Esophagus squamous epithelium (tissue), 5 donors: ENCODE results near the gene PRODH. TPM values are rescaled to one million over a fixed set of nuclear protein-coding genes. Genes with fewer than 3 reads are reported as not detected.
A peak's percentile ranks its signal among the peaks of the same experiment; 100 is the strongest.
"Not testable (repeated sequence)": the region's sequence is repeated elsewhere in the genome, so short reads cannot be mapped to it uniquely, and the experiment has no call there.

ENCODE experiments used
- DNase-seq: peaks from one replicate; lab custom pipeline; 2025; lab: John Stamatoyannopoulos, UW
- H3K27ac ChIP-seq, 4 donors: fragments of 200-600 bp; sonication (generic); one replicate each; pipeline ENCODE4 v1.5.1; 2016 to 2019; ENCODE audit warnings: mild to moderate bottlenecking in 1 of 4
- H3K27me3 ChIP-seq, 4 donors: fragments of 200-600 bp; sonication (generic); 1 replicate in 3 of 4; 2 replicates in 1 of 4; pipeline versions ENCODE4 v1.5.1 to v1.6.0; 2017 to 2021; ENCODE audit warnings: antibody characterized with exemption in 1 of 4
- H3K36me3 ChIP-seq, 3 donors: fragments of 200-600 bp; sonication (generic); one replicate each; pipeline ENCODE4 v1.5.1; 2016 to 2019
- H3K4me1 ChIP-seq, 3 donors: fragments of 200-600 bp; sonication (generic); one replicate each; pipeline ENCODE4 v1.5.1; 2017 to 2019
- H3K4me3 ChIP-seq, 4 donors: fragments of 200-600 bp; sonication (generic); 1 replicate in 3 of 4; 2 replicates in 1 of 4; pipeline ENCODE4 v1.5.1; 2016 to 2019; ENCODE audit warnings: mild to moderate bottlenecking in 2 of 4, moderate library complexity in 1 of 4
- H3K9me3 ChIP-seq, 3 donors: fragments of 200-600 bp; sonication (generic); one replicate each; pipeline ENCODE4 v1.5.1; 2016 to 2019
- POLR2A ChIP-seq, 4 donors: fragments of 450-650 bp; IDR thresholded peaks; one replicate each; pipeline ENCODE4 v1.6.1; 2017; ENCODE audit warnings: antibody characterized with exemption in 4 of 4, mild to moderate bottlenecking in 4 of 4, moderate library complexity in 3 of 4
- WGBS, 2 donors: methylation state at CpG; one replicate each; pipeline ENCODE4 v1.1.5; 2018; 5-methylcytosine and 5-hydroxymethylcytosine counted together
- intact Hi-C: fragments of 100-400 bp; cut with DNase I; formaldehyde crosslinking; loops from one replicate; pipeline ENCODE4 v1.15.0; 2022
- total RNA-seq, 4 donors: library from RNA; depleted of rRNA; stranded (reverse); fragments of >200 nt; gene quantifications; one replicate each; pipeline ENCODE4 v1.1.0, GENCODE V29; 2016
- TF ChIP-seq, protein P1 (sequence below), 6 experiments: fragments of 450-650 bp in 4 of 6; fragments of 200-600 bp in 2 of 6; sonication (generic) in 2 of 6; IDR thresholded peaks; one replicate each; pipeline ENCODE4 v1.5.1; 2016 to 2019; ENCODE audit warnings: antibody characterized with exemption in 6 of 6, mild to moderate bottlenecking in 4 of 6, moderate library complexity in 4 of 6
- donor health status: DM: yes; HTN: yes; CAD: no.

Gene PRODH
- total RNA-seq, 4 donors from 2014 or later: 3.0 to 14.7 (median 8.0) TPM

DNA sequence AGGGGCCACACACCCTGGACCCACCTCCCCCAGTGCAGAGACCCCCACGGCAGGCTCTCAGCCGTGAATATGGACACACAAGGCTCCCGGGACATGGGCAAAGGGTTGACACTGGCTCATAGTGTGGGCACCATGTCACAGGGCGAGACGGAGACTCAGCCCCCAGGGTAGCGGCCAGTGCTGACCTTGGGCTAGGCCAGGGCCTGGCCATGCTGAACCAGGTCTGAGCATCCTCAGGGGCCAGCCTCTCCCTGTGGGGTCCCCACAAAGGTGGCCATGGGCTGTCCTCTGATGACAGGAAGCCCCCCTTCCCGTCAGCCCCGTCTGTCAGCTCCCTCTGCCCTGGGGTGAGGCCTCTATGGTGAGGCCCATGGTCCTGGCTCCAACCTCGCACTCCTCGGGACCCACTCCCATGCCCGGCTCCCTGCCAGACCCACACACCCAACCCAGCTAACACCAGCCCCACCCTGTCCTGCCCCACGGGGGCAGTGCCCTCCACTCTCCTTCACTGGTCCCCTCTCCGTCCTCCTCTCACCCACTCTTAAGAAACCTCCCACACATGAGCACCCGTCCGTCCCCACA is 19.0 kb upstream of the PRODH start:
- WGBS, 2 donors: 45 to 65% methylated on average over 5 to 9 of the region's 15 CpGs
- Histone ChIP-seq H3K36me3 (no peaks in the 10 kb centered on the region), H3K27ac (no peak overlapping the region), H3K27me3 (peaks cover 0 to 70% (median 0%) of the 10 kb centered on the region in 4 donors), H3K9me3 (no peaks in the 10 kb centered on the region), H3K4me3 (no peak overlapping the region), H3K4me1 (no peaks in the 10 kb centered on the region)
- TF ChIP-seq POLR2A (IDR thresholded peaks at IDR 0.05): no peak
- TF ChIP-seq, protein P1, sequence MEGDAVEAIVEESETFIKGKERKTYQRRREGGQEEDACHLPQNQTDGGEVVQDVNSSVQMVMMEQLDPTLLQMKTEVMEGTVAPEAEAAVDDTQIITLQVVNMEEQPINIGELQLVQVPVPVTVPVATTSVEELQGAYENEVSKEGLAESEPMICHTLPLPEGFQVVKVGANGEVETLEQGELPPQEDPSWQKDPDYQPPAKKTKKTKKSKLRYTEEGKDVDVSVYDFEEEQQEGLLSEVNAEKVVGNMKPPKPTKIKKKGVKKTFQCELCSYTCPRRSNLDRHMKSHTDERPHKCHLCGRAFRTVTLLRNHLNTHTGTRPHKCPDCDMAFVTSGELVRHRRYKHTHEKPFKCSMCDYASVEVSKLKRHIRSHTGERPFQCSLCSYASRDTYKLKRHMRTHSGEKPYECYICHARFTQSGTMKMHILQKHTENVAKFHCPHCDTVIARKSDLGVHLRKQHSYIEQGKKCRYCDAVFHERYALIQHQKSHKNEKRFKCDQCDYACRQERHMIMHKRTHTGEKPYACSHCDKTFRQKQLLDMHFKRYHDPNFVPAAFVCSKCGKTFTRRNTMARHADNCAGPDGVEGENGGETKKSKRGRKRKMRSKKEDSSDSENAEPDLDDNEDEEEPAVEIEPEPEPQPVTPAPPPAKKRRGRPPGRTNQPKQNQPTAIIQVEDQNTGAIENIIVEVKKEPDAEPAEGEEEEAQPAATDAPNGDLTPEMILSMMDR (IDR thresholded peaks at IDR 0.05): no peak
- DNase-seq: no peak
- intact Hi-C loops: no loop called here

DNA sequence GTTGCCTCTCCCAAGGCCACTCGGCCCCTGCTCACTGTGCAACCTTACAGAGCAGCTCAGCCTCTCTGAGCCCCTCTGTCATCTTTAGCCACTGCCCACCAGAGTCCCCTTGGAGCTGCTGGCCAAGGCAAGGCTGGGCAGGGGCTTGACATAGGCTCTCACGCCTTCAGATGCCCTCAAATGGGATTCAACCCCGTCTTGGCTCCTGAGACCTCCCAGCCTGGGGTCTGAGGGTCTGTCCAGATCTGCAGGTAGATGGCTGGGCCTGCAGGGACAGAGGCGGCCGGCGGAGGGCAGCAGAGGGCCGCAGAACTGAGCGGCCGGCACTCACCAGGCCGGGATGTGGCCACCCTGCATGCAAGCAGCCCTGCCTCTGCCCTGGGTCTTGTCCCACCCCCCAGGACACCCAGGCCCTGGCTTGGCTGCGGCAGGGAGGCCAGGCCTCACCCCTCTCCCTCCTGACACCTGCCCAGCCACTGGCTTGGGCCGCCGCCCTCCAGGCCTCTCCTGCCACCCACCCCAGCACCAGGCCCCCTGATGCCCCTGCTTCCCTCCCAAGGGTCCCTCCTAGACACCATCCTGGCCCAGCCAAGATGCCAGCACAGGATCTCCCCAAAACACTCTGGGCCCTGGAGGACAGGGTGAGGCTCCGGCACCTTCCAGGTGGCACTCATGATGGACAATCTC is 18.4 kb upstream of the PRODH start:
- TF ChIP-seq, protein P1 (IDR thresholded peaks at IDR 0.05): peak; percentile 63 to 89 (median 80)
- H3K36me3 ChIP-seq, H3K4me3 ChIP-seq, DNase-seq, intact Hi-C loops, H3K4me1 ChIP-seq, H3K9me3 ChIP-seq, H3K27ac ChIP-seq: not testable (repeated sequence)
- 25% methylated on average over 4 of the region's 14 CpGs; no CpG with 5 or more reads in 1 of the 2 donors for WGBS, 2 donors
- peaks cover 0 to 73% (median 0%) of the 10 kb centered on the region in 4 donors for H3K27me3 ChIP-seq

DNA sequence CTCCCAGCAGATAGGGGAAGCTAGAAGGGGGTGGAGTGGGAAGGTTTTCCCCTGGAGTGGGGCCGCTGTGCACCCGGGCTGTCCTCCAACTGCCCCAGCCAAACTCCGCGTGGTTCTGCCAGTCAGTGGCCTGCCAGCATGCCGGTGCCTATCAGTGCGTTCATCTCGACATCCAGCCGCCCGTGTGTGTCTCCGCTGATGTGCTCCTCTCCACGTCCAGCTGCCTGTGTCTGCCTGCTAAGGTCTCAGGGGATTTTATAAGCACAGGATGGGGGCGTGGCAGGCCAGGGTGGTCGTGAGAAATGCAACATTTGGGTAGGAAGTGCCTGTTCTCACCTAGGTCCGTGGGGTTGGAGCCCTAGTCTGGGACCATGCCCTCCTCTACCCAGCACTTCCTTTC is 17.0 kb upstream of the PRODH start:
- H3K4me1 ChIP-seq, H3K9me3 ChIP-seq, H3K36me3 ChIP-seq, H3K4me3 ChIP-seq, H3K27ac ChIP-seq, intact Hi-C loops, DNase-seq: not testable (repeated sequence)
- 30 to 63% methylated on average over 2 to 7 of the region's 14 CpGs for WGBS, 2 donors
- H3K27me3 ChIP-seq: peaks cover 0 to 73% (median 0%) of the 10 kb centered on the region in 4 donors

DNA sequence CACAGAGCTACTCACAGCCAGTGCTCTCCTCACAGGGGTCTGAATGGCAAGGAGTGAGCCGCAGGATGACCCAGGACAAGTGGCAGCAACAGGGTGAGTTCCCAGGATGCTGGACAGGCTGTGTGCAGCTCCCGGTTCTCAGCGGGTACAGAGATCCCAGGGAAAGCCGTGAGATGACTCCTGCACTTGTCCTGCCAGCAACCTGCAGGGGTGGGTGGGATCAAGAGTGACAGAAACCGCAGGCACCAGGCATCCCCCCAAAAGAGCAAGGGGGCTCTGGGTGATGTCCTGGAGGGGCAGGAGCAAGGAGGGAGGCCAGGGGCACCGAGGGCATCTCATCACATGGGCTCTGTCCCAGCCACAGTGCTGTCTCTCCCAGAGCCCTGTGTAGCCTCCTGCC is 15.9 kb upstream of the PRODH start:
- Histone ChIP-seq H3K4me3 (no peak overlapping the region), H3K9me3 (no peaks in the 10 kb centered on the region), H3K27ac (no peak overlapping the region), H3K36me3 (no peaks in the 10 kb centered on the region), H3K27me3 (peaks cover 0 to 70% (median 0%) of the 10 kb centered on the region in 4 donors), H3K4me1 (no peaks in the 10 kb centered on the region)
- TF ChIP-seq, protein P1 (IDR thresholded peaks at IDR 0.05): no peak
- no peak for TF ChIP-seq POLR2A (IDR thresholded peaks at IDR 0.05)
- no peak for DNase-seq
- WGBS, 2 donors: 76 to 83% methylated on average over 3 to 4 of the region's 6 CpGs
- intact Hi-C loops: no loop called here

DNA sequence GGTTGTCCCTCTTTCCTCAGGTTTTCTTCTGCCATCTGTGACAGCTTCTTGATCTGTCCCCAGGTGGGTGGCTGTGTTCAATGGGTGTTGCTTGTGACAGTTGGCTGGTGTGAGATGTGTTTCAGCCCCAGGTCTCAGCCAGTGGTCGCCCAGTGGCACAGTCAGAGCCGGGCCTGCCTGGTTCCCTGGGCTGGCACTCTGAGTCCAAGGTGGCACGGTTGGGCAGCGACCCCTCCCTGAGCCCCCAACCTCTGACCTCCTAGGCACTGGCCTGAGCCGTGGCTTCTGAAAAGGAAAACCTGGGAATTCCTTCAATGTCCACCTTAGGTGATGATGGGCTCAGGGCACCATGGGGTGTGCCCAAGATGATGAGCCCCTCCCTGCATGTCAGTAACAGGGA is 14.0 kb upstream of the PRODH start:
- H3K27ac ChIP-seq: no peak overlapping the region
- no peaks in the 10 kb centered on the region for H3K4me1 ChIP-seq
- no CpG with 5 or more reads among the region's 5 CpGs for WGBS, 2 donors
- no peak for DNase-seq
- no peaks in the 10 kb centered on the region for H3K9me3 ChIP-seq
- H3K27me3 ChIP-seq: peaks cover 0 to 63% (median 0%) of the 10 kb centered on the region in 4 donors
- TF ChIP-seq POLR2A (IDR thresholded peaks at IDR 0.05): no peak
- TF ChIP-seq, protein P1 (IDR thresholded peaks at IDR 0.05): no peak
- no peaks in the 10 kb centered on the region for H3K36me3 ChIP-seq
- intact Hi-C loops: no loop called here
- H3K4me3 ChIP-seq: no peak overlapping the region
